CD4-positive, alpha-beta memory T cell (primary cell): ENCODE results near the gene ZMAT5. TPM values are rescaled to one million over a fixed set of nuclear protein-coding genes. Genes with fewer than 3 reads are reported as not detected.
A peak's percentile ranks its signal among the peaks of the same experiment; 100 is the strongest.

ENCODE experiments used
- CTCF ChIA-PET: fragments of 350-600 bp; sonication (Branson Sonifier 250); formaldehyde crosslinking; loops from one replicate; lab custom pipeline; 2021; ENCODE audit warnings: inconsistent platforms; ENCODE audit not compliant: partially characterized antibody; lab: Charles Lee
- POLR2A ChIA-PET: fragments of 350-600 bp; sonication (Branson Sonifier 250); formaldehyde crosslinking; loops from one replicate; lab custom pipeline; 2021; ENCODE audit not compliant: partially characterized antibody; lab: Charles Lee
- DNase-seq, 5 donors: peaks; one replicate each; pipeline versions ENCODE4 v3.0.0 to v3.0.0-alpha.2; 2020 to 2022; ENCODE audit warnings: mixed read lengths in 1 of 5
- H3K27ac ChIP-seq: one replicate; pipeline ENCODE4 v1.7.0; 2013; ENCODE audit warnings: low read depth, low read length
- H3K27me3 ChIP-seq: 2 replicates; pipeline ENCODE4 v1.7.0; 2013; ENCODE audit warnings: mild to moderate bottlenecking, low read length, moderate library complexity; ENCODE audit not compliant: insufficient read depth
- H3K36me3 ChIP-seq: 2 replicates; pipeline ENCODE4 v1.7.0; 2013; ENCODE audit warnings: mild to moderate bottlenecking, low read length, moderate library complexity; ENCODE audit not compliant: insufficient read depth
- H3K4me1 ChIP-seq: 2 replicates; pipeline ENCODE4 v1.7.0; 2013; ENCODE audit warnings: mild to moderate bottlenecking, low read length, moderate library complexity; ENCODE audit not compliant: insufficient read depth
- H3K4me3 ChIP-seq, 2 donors: one replicate each; pipeline ENCODE4 v1.7.0; 2013; ENCODE audit warnings: low read length in 2 of 2, mild to moderate bottlenecking in 1 of 2
- H3K9me3 ChIP-seq, 2 donors: one replicate each; pipeline ENCODE4 v1.7.0; 2013; ENCODE audit warnings: low read length in 2 of 2, control low read depth in 1 of 2; ENCODE audit not compliant: control insufficient read depth in 1 of 2
- H3K27ac Mint-ChIP-seq, 7 donors: one replicate each; pipeline ENCODE4 v1.8.0; 2020 to 2021; ENCODE audit warnings: mixed read lengths in 7 of 7, mild to moderate bottlenecking in 6 of 7, inconsistent platforms in 3 of 7, moderate library complexity in 3 of 7
- H3K27me3 Mint-ChIP-seq, 2 donors: one replicate each; pipeline ENCODE4 v1.8.0; 2020 to 2021; ENCODE audit warnings: mixed read lengths in 2 of 2
- H3K36me3 Mint-ChIP-seq, 2 donors: one replicate each; pipeline ENCODE4 v1.8.0; 2020 to 2021; ENCODE audit warnings: mixed read lengths in 2 of 2, inconsistent platforms in 1 of 2, mild to moderate bottlenecking in 1 of 2
- H3K4me1 Mint-ChIP-seq, 4 donors: one replicate each; pipeline ENCODE4 v1.8.0; 2020 to 2021; ENCODE audit warnings: mixed read lengths in 4 of 4, mild to moderate bottlenecking in 1 of 4
- H3K4me3 Mint-ChIP-seq, 8 donors: one replicate each; pipeline ENCODE4 v1.8.0; 2020 to 2021; ENCODE audit warnings: mixed read lengths in 8 of 8, mild to moderate bottlenecking in 7 of 8, moderate library complexity in 6 of 8, inconsistent platforms in 3 of 8
- H3K9me3 Mint-ChIP-seq, 8 donors: one replicate each; pipeline ENCODE4 v1.8.0; 2020 to 2021; ENCODE audit warnings: mixed read lengths in 8 of 8, mild to moderate bottlenecking in 5 of 8, inconsistent platforms in 3 of 8, moderate library complexity in 1 of 8
- intact Hi-C: fragments of 100-400 bp; cut with micrococcal nuclease; formaldehyde crosslinking; loops from one replicate; pipeline ENCODE4 v1.15.1; 2023
- polyA plus RNA-seq, 2 donors: library from polyadenylated mRNA; unstranded; fragments of 300-500 nt; fragmentation: Illumina TruSeq; gene quantifications; one replicate each; pipeline ENCODE4 v1.2.3, GENCODE V29; 2021
- total RNA-seq, 2 experiments: library from RNA; stranded (reverse); gene quantifications; one replicate each; pipeline ENCODE4 v1.2.3, GENCODE V29; 2021

Gene ZMAT5
- total and polyA plus RNA-seq, 4 experiments from 2014 or later, result 16.3 to 67.7 (median 31.3) TPM

- Histone ChIP-seq H3K27me3 (no peaks in the 10 kb centered on the region), H3K9me3 (no peaks in the 10 kb centered on the region), H3K4me1 (no peaks in the 10 kb centered on the region), H3K27ac (no peak overlapping the region), H3K36me3 (peaks cover 7% of the 10 kb centered on the region), H3K4me3 (no peak overlapping the region)
- Mint-ChIP-seq H3K4me3 (no peak overlapping the region), H3K27ac (peak overlapping the region in 1 of 7 donors; percentile 73), H3K36me3 (peaks cover 25 to 48% of the 10 kb centered on the region in 2 donors), H3K27me3 (no peaks in the 10 kb centered on the region), H3K4me1 (peaks cover 0 to 9% (median 4%) of the 10 kb centered on the region in 4 donors), H3K9me3 (no peaks in the 10 kb centered on the region)
- ChIA-PET POLR2A (no interaction called here), CTCF (no interaction called here)
- no peak for DNase-seq
- intact Hi-C loops, result no loop called here
Observed at GRCh38 chr22:29693671-29694070, 73.1 kb downstream of the ZMAT5 start.

DNA sequence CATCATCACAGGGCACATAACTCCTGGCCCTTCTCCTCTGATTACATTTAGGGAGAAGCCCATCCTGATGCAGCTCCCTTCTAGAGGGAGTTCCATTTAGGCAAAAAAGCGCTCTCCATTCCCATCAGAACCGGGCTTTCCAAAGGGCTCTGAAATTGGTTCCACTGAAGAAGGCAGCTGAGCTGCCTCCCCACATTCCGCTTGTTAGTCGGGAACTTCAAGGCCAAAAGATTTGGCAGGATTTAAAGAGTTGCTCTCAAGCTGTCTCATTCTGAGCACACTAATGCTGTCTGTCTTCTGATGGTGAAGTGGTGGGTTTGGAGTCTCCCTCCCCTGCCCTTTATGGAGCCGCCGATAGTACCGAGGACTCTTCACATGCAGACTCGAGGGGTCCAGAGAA, 73.6 kb downstream of the ZMAT5 start:
- intact Hi-C loops, result no loop called here
- H3K27ac Mint-ChIP-seq, result peak overlapping the region in 2 of 7 donors; percentile 38 to 81
- Histone ChIP-seq H3K4me3 (no peak overlapping the region), H3K27me3 (no peaks in the 10 kb centered on the region), H3K36me3 (peaks cover 7% of the 10 kb centered on the region), H3K27ac (no peak overlapping the region), H3K9me3 (no peaks in the 10 kb centered on the region), H3K4me1 (no peaks in the 10 kb centered on the region)
- peak overlapping the region in 1 of 8 donors; percentile 34 for H3K4me3 Mint-ChIP-seq
- no peaks in the 10 kb centered on the region for H3K27me3 Mint-ChIP-seq
- CTCF ChIA-PET, result interaction anchor here (5.5 kb wide), 1 partner anchor 312 kb away, joined by 40 read pairs; no protein-coding TSS in a partner anchor
- H3K36me3 Mint-ChIP-seq, result peaks cover 28 to 45% of the 10 kb centered on the region in 2 donors
- no peaks in the 10 kb centered on the region for H3K9me3 Mint-ChIP-seq
- peaks cover 0 to 13% (median 4%) of the 10 kb centered on the region in 4 donors for H3K4me1 Mint-ChIP-seq
- no peak for DNase-seq
- POLR2A ChIA-PET, result no interaction called here

DNA sequence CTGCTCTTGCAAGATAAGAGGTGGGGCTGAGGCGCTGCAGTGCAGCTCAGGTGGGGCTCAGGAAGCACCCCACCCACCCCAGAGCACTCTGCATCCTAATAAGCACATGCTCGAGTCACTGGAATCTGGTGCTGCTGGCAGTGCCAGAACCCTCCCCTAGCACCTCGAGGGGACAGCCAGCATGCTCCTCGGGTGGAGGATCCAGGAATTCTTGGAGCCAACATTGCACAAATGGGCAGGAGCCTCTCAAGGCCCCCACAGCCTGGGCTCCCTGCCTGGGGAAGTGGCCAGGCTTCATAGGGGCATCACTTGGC, 74.5 kb downstream of the ZMAT5 start:
- Mint-ChIP-seq H3K4me3 (no peak overlapping the region), H3K36me3 (peaks cover 32 to 46% of the 10 kb centered on the region in 2 donors), H3K4me1 (peaks cover 0 to 13% (median 4%) of the 10 kb centered on the region in 4 donors), H3K27ac (no peak overlapping the region), H3K9me3 (no peaks in the 10 kb centered on the region), H3K27me3 (no peaks in the 10 kb centered on the region)
- POLR2A ChIA-PET, result no interaction called here
- DNase-seq, result no peak
- H3K9me3 ChIP-seq, result no peaks in the 10 kb centered on the region
- intact Hi-C loops, result no loop called here
- H3K4me1 ChIP-seq, result no peaks in the 10 kb centered on the region
- no peak overlapping the region for H3K27ac ChIP-seq
- H3K36me3 ChIP-seq, result peaks cover 7% of the 10 kb centered on the region
- CTCF ChIA-PET, result interaction anchor here (1.0 to 5.5 kb wide), 2 partner anchors 312 to 399 kb away, joined by 3 to 40 read pairs; no protein-coding TSS in a partner anchor
- no peaks in the 10 kb centered on the region for H3K27me3 ChIP-seq
- no peak overlapping the region for H3K4me3 ChIP-seq

- H3K27me3 ChIP-seq, result no peaks in the 10 kb centered on the region
- no peak overlapping the region for H3K27ac Mint-ChIP-seq
- H3K4me3 Mint-ChIP-seq, result no peak overlapping the region
- intact Hi-C loops, result no loop called here
- H3K36me3 ChIP-seq, result peaks cover 7% of the 10 kb centered on the region
- no peak overlapping the region for H3K4me3 ChIP-seq
- H3K27ac ChIP-seq, result no peak overlapping the region
- POLR2A ChIA-PET, result no interaction called here
- CTCF ChIA-PET, result interaction anchor here (1.0 to 5.5 kb wide), 3 partner anchors 313 to 399 kb away, joined by 3 to 40 read pairs (median 3); no protein-coding TSS in a partner anchor
- DNase-seq, result no peak
- H3K9me3 Mint-ChIP-seq, result no peaks in the 10 kb centered on the region
- H3K4me1 ChIP-seq, result no peaks in the 10 kb centered on the region
- H3K9me3 ChIP-seq, result no peaks in the 10 kb centered on the region
- peaks cover 0 to 13% (median 4%) of the 10 kb centered on the region in 4 donors for H3K4me1 Mint-ChIP-seq
- H3K36me3 Mint-ChIP-seq, result peaks cover 33 to 50% of the 10 kb centered on the region in 2 donors
- H3K27me3 Mint-ChIP-seq, result no peaks in the 10 kb centered on the region
Observed at GRCh38 chr22:29691636-29692326, 75.0 kb downstream of the ZMAT5 start.

GRCh38 chr22:29690476-29690875, 76.3 kb downstream of the ZMAT5 start:
- H3K27me3 ChIP-seq, result no peaks in the 10 kb centered on the region
- no peaks in the 10 kb centered on the region for H3K9me3 ChIP-seq
- Mint-ChIP-seq H3K36me3 (peaks cover 29 to 49% of the 10 kb centered on the region in 2 donors), H3K27ac (peak overlapping the region in 2 of 7 donors; percentile 56 to 79), H3K9me3 (no peaks in the 10 kb centered on the region), H3K4me1 (peaks cover 0 to 13% (median 4%) of the 10 kb centered on the region in 4 donors), H3K27me3 (no peaks in the 10 kb centered on the region), H3K4me3 (no peak overlapping the region)
- no peak overlapping the region for H3K27ac ChIP-seq
- POLR2A ChIA-PET, result no interaction called here
- CTCF ChIA-PET, result interaction anchor here (0.8 to 5.5 kb wide), 6 partner anchors 10 to 398 kb away, joined by 3 to 40 read pairs (median 5); no protein-coding TSS in a partner anchor
- H3K4me3 ChIP-seq, result no peak overlapping the region
- intact Hi-C loops, result no loop called here
- peaks cover 7% of the 10 kb centered on the region for H3K36me3 ChIP-seq
- H3K4me1 ChIP-seq, result no peaks in the 10 kb centered on the region
- DNase-seq, result no peak

DNA sequence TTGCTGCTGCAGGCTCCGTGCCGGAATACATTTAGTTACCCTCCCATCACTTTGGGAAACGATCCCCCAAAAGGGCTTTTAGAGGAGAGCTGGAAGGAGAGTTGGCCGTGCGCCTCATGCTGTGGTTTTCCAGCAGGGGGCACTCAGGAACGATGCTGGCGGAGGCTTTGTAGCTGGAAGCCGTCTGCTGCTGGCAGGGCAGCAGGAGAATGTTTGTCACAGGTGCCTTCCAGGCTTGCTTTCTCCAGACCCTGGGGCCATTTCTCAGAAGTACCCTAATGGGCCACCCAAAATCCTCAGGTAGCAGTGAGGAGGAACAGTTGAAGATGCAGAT, 77.0 kb downstream of the ZMAT5 start:
- H3K4me1 Mint-ChIP-seq, result peaks cover 0 to 13% (median 4%) of the 10 kb centered on the region in 4 donors
- Histone ChIP-seq H3K4me1 (no peaks in the 10 kb centered on the region), H3K27ac (no peak overlapping the region), H3K9me3 (no peaks in the 10 kb centered on the region), H3K4me3 (no peak overlapping the region), H3K27me3 (no peaks in the 10 kb centered on the region), H3K36me3 (peaks cover 7% of the 10 kb centered on the region)
- no peaks in the 10 kb centered on the region for H3K27me3 Mint-ChIP-seq
- DNase-seq, result peak in 3 of 5 donors; percentile 16 to 21 (median 16)
- H3K9me3 Mint-ChIP-seq, result no peaks in the 10 kb centered on the region
- ChIA-PET CTCF (interaction anchor here (0.8 to 5.5 kb wide), 8 partner anchors 10 to 401 kb away, joined by 3 to 40 read pairs (median 4); no protein-coding TSS in a partner anchor), POLR2A (no interaction called here)
- no peak overlapping the region for H3K4me3 Mint-ChIP-seq
- no peak overlapping the region for H3K27ac Mint-ChIP-seq
- intact Hi-C loops, result no loop called here
- peaks cover 28 to 46% of the 10 kb centered on the region in 2 donors for H3K36me3 Mint-ChIP-seq

- no peaks in the 10 kb centered on the region for H3K9me3 Mint-ChIP-seq
- CTCF ChIA-PET, result interaction anchor here (0.7 to 5.5 kb wide), 11 partner anchors 9 to 401 kb away, joined by 3 to 40 read pairs (median 4); no protein-coding TSS in a partner anchor
- Histone ChIP-seq H3K27me3 (no peaks in the 10 kb centered on the region), H3K9me3 (no peaks in the 10 kb centered on the region), H3K4me1 (no peaks in the 10 kb centered on the region), H3K4me3 (no peak overlapping the region), H3K27ac (no peak overlapping the region), H3K36me3 (peaks cover 7% of the 10 kb centered on the region)
- no peak for DNase-seq
- no peaks in the 10 kb centered on the region for H3K27me3 Mint-ChIP-seq
- H3K4me3 Mint-ChIP-seq, result no peak overlapping the region
- H3K4me1 Mint-ChIP-seq, result peaks cover 0 to 13% (median 4%) of the 10 kb centered on the region in 4 donors
- intact Hi-C loops, result no loop called here
- H3K36me3 Mint-ChIP-seq, result peaks cover 28 to 46% of the 10 kb centered on the region in 2 donors
- H3K27ac Mint-ChIP-seq, result peak overlapping the region in 2 of 7 donors; percentile 38 to 51
- POLR2A ChIA-PET, result no interaction called here
Observed at GRCh38 chr22:29689206-29689879, 77.5 kb downstream of the ZMAT5 start.
